Hepatocyte (in vitro differentiated cells): Measurements from ENCODE around the gene PPP2R2C. TPM values are rescaled to one million over a fixed set of nuclear protein-coding genes. Genes with fewer than 3 reads are reported as not detected.

ENCODE experiments used
- DNase-seq: peaks from one replicate; pipeline ENCODE4 v3.0.0-alpha.2; 2016; ENCODE audit warnings: low spot score
- H2AFZ ChIP-seq: fragments of 200-600 bp; sonication (generic); 2 replicates; pipeline ENCODE4 v1.6.0; 2016; ENCODE audit warnings: antibody characterized with exemption, mild to moderate bottlenecking
- H3K27ac ChIP-seq: fragments of 200-600 bp; sonication (generic); 2 replicates; pipeline ENCODE4 v1.5.1; 2016; ENCODE audit warnings: mild to moderate bottlenecking
- H3K27me3 ChIP-seq: fragments of 200-600 bp; sonication (generic); 2 replicates; pipeline ENCODE4 v1.6.1; 2016
- H3K36me3 ChIP-seq: fragments of 200-600 bp; sonication (generic); replicated peaks from 2 replicates; pipeline ENCODE4 v1.5.1; 2016; ENCODE audit warnings: low read depth; ENCODE audit not compliant: insufficient read depth
- H3K4me1 ChIP-seq: fragments of 200-600 bp; sonication (generic); 2 replicates; pipeline ENCODE4 v1.5.1; 2016; ENCODE audit warnings: mild to moderate bottlenecking, moderate library complexity; ENCODE audit not compliant: insufficient read depth
- H3K4me2 ChIP-seq: fragments of 200-600 bp; sonication (generic); 2 replicates; pipeline ENCODE4 v1.6.0; 2016
- H3K4me3 ChIP-seq: fragments of 200-600 bp; sonication (generic); 2 replicates; pipeline ENCODE4 v1.5.1; 2016; ENCODE audit warnings: mild to moderate bottlenecking
- H3K79me2 ChIP-seq: fragments of 200-600 bp; sonication (generic); 2 replicates; pipeline ENCODE4 v1.6.0; 2017; ENCODE audit warnings: mild to moderate bottlenecking
- H3K9me2 ChIP-seq: fragments of 200-600 bp; sonication (generic); replicated peaks from 2 replicates; pipeline ENCODE4 v1.6.0; 2017; ENCODE audit warnings: mild to moderate bottlenecking; ENCODE audit not compliant: insufficient read depth
- H3K9me3 ChIP-seq: fragments of 200-600 bp; sonication (generic); 2 replicates; pipeline ENCODE4 v1.5.1; 2016; ENCODE audit warnings: low read depth, mild to moderate bottlenecking
- H4K20me1 ChIP-seq: fragments of 200-600 bp; sonication (generic); 2 replicates; pipeline ENCODE4 v1.6.0; 2016; ENCODE audit warnings: mild to moderate bottlenecking; ENCODE audit not compliant: insufficient read depth, poor library complexity, severe bottlenecking
- EZH2 ChIP-seq: fragments of 200-600 bp; sonication (generic); IDR thresholded peaks from 2 replicates; pipeline ENCODE4 v1.6.1; 2016; ENCODE audit warnings: antibody characterized with exemption, mild to moderate bottlenecking, borderline replicate concordance
- EZH2phosphoT487 ChIP-seq: fragments of 200-600 bp; sonication (generic); IDR thresholded peaks from one replicate; pipeline ENCODE4 v1.6.1; 2018; ENCODE audit warnings: antibody characterized with exemption, mild to moderate bottlenecking, low read depth, moderate library complexity; ENCODE audit not compliant: unreplicated experiment, severe bottlenecking
- WGBS: methylation state at CpG from one replicate; pipeline ENCODE4 v1.1.6; 2016; ENCODE audit warnings: low lambda C conversion rate; ENCODE audit errors: missing lambda C conversion rate; 5-methylcytosine and 5-hydroxymethylcytosine counted together
- polyA plus RNA-seq: library from polyadenylated mRNA; unstranded; fragments of >200 nt; fragmentation: Nextera tagmentation; extraction: Ambion mirVana; gene quantifications from 2 replicates; pipeline ENCODE4 v1.2.1, GENCODE V29; 2016
- total RNA-seq: library from RNA; depleted of rRNA; stranded (reverse); fragments of >200 nt; gene quantifications from 2 replicates; pipeline ENCODE4 v1.2.3, GENCODE V29; 2014
- TF ChIP-seq, protein P1 (sequence below): fragments of 200-600 bp; sonication (generic); IDR thresholded peaks from 2 replicates; pipeline ENCODE4 v1.5.1; 2016; ENCODE audit warnings: antibody characterized with exemption, mild to moderate bottlenecking; ENCODE audit not compliant: poor library complexity

PPP2R2C gene
- total and polyA plus RNA-seq, 2 experiments from 2014 or later, result 0.35 to 0.67 TPM

DNA sequence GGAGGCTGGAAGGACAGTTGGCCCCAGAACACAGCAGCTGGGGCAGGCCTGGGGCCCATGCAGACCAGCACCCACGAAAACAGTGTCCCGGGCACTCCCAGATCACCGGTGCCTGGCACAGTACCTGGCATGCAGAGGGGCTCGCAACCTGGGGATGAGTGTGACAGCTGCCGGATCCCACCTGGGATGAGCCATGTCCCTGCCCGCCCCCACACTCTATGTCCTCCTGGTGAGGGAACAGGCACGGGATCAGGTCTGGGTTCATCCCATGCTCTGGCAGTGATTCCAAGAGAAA is 22.8 kb upstream of the PPP2R2C start:
- Histone ChIP-seq H4K20me1 (no peaks in the 10 kb centered on the region), H2AFZ (no peak overlapping the region), H3K9me3 (no peaks in the 10 kb centered on the region), H3K79me2 (no peaks in the 10 kb centered on the region), H3K4me1 (no peaks in the 10 kb centered on the region), H3K4me3 (no peak overlapping the region), H3K4me2 (no peak overlapping the region), H3K27me3 (peaks cover 3% of the 10 kb centered on the region), H3K9me2 (no peaks in the 10 kb centered on the region), H3K27ac (no peak overlapping the region), H3K36me3 (no peaks in the 10 kb centered on the region)
- TF ChIP-seq, protein P1, sequence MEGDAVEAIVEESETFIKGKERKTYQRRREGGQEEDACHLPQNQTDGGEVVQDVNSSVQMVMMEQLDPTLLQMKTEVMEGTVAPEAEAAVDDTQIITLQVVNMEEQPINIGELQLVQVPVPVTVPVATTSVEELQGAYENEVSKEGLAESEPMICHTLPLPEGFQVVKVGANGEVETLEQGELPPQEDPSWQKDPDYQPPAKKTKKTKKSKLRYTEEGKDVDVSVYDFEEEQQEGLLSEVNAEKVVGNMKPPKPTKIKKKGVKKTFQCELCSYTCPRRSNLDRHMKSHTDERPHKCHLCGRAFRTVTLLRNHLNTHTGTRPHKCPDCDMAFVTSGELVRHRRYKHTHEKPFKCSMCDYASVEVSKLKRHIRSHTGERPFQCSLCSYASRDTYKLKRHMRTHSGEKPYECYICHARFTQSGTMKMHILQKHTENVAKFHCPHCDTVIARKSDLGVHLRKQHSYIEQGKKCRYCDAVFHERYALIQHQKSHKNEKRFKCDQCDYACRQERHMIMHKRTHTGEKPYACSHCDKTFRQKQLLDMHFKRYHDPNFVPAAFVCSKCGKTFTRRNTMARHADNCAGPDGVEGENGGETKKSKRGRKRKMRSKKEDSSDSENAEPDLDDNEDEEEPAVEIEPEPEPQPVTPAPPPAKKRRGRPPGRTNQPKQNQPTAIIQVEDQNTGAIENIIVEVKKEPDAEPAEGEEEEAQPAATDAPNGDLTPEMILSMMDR, result no peak
- TF ChIP-seq EZH2 (no peak), EZH2phosphoT487 (no peak)
- WGBS, result 96% methylated on average over 7 of the region's 7 CpGs
- DNase-seq, result no peak

DNA sequence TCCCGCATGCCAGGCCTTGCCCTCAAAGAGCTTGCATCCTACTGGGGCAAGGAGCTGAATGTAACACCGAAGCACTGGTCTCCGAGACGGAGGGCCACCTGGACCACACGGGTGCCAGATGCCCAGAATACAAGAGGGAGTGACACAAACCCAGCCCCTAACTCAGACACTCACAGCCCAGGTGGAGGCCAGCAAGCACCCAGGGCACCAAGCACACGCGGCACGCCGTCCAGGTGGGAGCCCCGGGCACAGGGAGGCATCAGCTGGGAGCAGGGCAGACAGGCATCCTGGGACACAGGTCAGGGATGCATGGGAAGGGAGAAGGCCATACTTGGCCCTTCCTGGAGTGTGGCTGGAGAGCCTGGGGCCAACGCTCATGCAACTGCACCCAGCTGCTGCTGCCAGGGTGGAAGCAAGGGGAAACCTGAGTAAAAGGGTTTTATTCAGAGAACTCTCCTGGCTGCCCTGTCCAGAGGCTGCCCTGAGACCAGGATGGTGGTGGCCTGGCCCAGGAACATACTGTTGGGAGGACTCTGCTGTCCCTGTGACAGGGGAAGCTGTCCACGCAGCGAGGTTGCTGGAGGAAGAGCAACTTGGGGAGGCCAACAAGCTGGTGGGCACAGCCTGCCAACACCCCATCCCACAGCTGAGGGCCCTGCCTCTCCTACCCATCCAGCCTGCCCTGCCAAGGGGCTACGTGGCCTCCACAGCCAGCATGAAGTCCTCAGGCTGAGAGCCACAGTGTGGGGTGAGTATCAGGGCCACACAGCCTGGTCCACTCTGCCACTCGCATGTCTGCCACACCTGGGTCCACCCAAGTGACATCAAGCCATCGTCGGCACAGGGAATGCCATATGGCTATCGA is 22.2 kb upstream of the PPP2R2C start:
- Histone ChIP-seq H3K4me1 (no peaks in the 10 kb centered on the region), H3K79me2 (no peaks in the 10 kb centered on the region), H2AFZ (no peak overlapping the region), H4K20me1 (no peaks in the 10 kb centered on the region), H3K27me3 (no peaks in the 10 kb centered on the region), H3K4me3 (no peak overlapping the region), H3K4me2 (no peak overlapping the region), H3K9me3 (no peaks in the 10 kb centered on the region), H3K9me2 (no peaks in the 10 kb centered on the region), H3K27ac (no peak overlapping the region), H3K36me3 (no peaks in the 10 kb centered on the region)
- WGBS, result 80% methylated on average over 18 of the region's 18 CpGs
- TF ChIP-seq EZH2, result no peak
- no peak for TF ChIP-seq EZH2phosphoT487
- no peak for DNase-seq

DNA sequence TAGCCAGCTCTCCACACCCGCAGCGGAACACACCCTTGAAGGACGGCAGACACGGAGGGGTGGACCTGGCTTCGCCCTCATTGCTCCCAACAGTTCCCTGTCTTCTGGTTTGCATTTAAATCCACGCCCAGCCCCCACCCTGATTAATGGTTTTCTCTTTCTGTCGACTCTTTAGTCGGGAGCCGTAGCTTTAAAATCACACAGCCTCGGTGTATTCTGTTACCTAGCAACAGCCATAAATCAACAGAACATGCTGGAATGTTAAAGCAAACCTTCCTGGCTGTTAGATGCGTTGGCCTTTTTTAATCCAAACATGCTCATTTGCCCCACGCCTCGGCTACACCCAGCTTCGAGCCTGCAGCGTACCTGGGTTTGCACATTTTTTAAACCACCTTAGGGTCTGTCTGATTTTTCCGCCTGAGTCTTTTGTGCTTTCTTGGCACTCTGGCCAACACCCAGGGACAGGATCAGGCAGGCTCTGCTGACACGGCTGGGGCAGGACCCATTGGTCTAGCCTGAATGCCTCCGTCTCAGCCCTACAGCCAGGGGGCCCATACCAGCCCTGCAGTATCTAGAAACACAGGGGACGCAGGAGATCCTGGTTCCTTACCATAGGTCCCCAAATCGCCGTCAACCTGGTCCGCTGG is 21.4 kb upstream of the PPP2R2C start:
- Histone ChIP-seq H3K9me3 (no peaks in the 10 kb centered on the region), H3K27me3 (no peaks in the 10 kb centered on the region), H3K27ac (no peak overlapping the region), H3K4me3 (no peak overlapping the region), H3K9me2 (no peaks in the 10 kb centered on the region), H2AFZ (no peak overlapping the region), H3K4me2 (peak overlapping the region; percentile 65), H4K20me1 (no peaks in the 10 kb centered on the region), H3K4me1 (no peaks in the 10 kb centered on the region), H3K79me2 (no peaks in the 10 kb centered on the region), H3K36me3 (no peaks in the 10 kb centered on the region)
- WGBS, result 33% methylated on average over 22 of the region's 22 CpGs
- no peak for TF ChIP-seq EZH2phosphoT487
- TF ChIP-seq EZH2, result no peak
- TF ChIP-seq, protein P1, result no peak
- peak; percentile 64 for DNase-seq
